ENCODE measurements around the gene DHX34. TPM values are rescaled to one million over a fixed set of nuclear protein-coding genes. Genes with fewer than 3 reads are reported as not detected.

The DHX34 gene
- total and polyA plus RNA-seq, 8 donors = 6.9 to 28.6 (median 10.5) TPM

DNA sequence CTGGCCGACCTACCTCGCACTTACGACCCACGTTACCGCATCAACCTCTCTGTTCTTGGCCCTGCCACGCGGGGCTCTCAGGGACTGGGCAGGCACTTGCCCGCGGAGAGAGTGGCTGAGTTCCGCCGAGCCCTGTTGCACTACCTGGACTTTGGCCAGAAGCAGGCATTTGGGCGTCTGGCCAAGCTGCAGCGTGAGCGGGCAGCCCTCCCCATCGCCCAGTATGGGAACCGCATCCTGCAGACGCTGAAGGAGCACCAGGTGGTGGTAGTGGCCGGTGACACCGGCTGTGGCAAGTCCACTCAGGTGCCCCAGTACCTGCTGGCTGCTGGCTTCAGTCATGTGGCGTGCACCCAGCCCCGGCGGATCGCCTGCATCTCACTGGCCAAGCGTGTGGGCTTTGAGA, 4.2 kb downstream of the DHX34 start:
- H3K4me1 ChIP-seq = peaks cover 20 to 54% (median 39%) of the 10 kb centered on the region in 4 donors
- H3K36me3 ChIP-seq = peaks cover 50 to 61% (median 60%) of the 10 kb centered on the region in 4 donors
- peak in 1 of 3 donors; percentile 47 for TF ChIP-seq POLR2AphosphoS5 (IDR thresholded peaks at IDR 0.05)
- TF ChIP-seq, protein P1, sequence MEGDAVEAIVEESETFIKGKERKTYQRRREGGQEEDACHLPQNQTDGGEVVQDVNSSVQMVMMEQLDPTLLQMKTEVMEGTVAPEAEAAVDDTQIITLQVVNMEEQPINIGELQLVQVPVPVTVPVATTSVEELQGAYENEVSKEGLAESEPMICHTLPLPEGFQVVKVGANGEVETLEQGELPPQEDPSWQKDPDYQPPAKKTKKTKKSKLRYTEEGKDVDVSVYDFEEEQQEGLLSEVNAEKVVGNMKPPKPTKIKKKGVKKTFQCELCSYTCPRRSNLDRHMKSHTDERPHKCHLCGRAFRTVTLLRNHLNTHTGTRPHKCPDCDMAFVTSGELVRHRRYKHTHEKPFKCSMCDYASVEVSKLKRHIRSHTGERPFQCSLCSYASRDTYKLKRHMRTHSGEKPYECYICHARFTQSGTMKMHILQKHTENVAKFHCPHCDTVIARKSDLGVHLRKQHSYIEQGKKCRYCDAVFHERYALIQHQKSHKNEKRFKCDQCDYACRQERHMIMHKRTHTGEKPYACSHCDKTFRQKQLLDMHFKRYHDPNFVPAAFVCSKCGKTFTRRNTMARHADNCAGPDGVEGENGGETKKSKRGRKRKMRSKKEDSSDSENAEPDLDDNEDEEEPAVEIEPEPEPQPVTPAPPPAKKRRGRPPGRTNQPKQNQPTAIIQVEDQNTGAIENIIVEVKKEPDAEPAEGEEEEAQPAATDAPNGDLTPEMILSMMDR (IDR thresholded peaks at IDR 0.05) = peak in 1 of 7 experiments; percentile 4
- no peak for TF ChIP-seq POLR2A (IDR thresholded peaks at IDR 0.05)
- no peak for TF ChIP-seq EP300 (IDR thresholded peaks at IDR 0.05)
- DNase-seq = peak; percentile 49 to 77
- no peaks in the 10 kb centered on the region for H3K27me3 ChIP-seq
- H3K4me3 ChIP-seq = no peak overlapping the region
- H3K9me3 ChIP-seq = no peaks in the 10 kb centered on the region
- intact Hi-C loops (cut with DNase I; ENCODE audit: low total_unique reads) = no loop called here
- H3K27ac ChIP-seq = no peak overlapping the region
- 52 to 87% (median 55%) methylated on average over 16 to 24 of the region's 24 CpGs for WGBS, 5 donors

DNA sequence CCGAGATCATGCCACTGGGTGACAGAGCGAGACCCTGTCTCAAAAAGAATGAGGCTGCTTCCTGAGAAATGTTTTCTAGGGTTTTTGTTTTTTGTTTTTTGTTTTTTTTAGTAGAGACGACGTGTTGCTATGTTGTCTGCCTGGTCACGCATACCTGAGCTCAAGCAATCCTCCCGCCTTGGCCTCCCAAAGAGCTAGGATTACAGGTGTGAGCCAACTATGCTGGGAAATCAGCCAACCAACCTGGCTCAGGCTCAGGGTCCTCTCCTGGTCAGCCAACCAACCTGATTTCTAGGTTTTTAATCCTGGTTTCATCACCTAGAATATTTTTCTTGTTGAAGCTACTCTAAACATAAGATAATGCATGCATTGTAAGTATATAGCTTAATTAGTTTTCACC, 7.8 kb downstream of the DHX34 start:
- intact Hi-C loops (cut with DNase I; ENCODE audit: low total_unique reads) = no loop called here
- no peak for TF ChIP-seq POLR2A (IDR thresholded peaks at IDR 0.05)
- TF ChIP-seq, protein P1 (IDR thresholded peaks at IDR 0.05) = no peak
- TF ChIP-seq EP300 (IDR thresholded peaks at IDR 0.05) = no peak
- TF ChIP-seq POLR2AphosphoS5 (IDR thresholded peaks at IDR 0.05) = no peak
- Histone ChIP-seq H3K36me3 (peaks cover 86 to 97% (median 96%) of the 10 kb centered on the region in 4 donors), H3K27ac (no peak overlapping the region), H3K27me3 (no peaks in the 10 kb centered on the region), H3K4me3 (no peak overlapping the region), H3K4me1 (peaks cover 0 to 24% (median 14%) of the 10 kb centered on the region in 4 donors), H3K9me3 (no peaks in the 10 kb centered on the region)
- DNase-seq = no peak
- 73 to 85% (median 80%) methylated on average over 6 of the region's 6 CpGs for WGBS, 5 donors

DNA sequence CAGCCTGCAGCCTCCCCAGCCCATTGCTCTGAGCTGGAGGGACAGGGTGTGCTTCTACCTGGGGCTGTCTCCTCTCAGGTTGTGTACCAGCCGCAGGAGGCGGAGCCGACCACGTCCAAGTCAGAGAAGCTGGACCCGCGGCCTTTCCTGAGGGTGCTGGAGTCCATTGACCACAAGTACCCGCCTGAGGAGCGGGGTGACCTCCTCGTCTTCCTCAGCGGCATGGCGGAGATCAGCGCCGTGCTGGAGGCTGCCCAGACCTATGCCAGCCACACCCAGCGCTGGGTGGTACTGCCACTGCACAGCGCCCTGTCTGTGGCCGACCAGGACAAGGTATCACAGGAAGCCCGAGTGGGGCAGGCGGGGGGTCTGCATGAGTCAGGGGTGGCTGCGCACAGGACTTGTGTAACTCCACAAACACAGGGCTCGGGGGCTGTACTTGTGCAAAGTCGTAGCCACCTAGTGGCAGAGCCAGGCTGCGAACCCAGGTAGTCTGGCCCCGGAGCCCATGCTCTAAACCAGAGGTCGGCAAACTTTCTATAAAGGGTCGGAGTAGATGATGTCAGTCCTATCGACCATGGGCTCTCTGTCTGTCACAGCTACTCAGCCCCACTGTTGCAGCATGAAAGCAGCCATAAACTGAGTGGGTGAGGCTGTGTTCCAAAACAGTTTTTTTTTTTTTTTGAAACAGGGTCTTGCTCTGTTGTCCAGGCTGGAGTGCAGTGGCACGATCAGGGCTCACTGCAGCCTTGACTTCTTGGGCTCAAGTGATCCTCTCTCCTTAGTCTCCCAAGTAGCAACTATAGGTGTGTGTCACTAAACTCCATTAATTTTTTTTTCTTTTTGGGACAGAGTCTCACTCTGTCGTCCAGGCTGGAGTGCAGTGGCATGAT, 8.9 kb downstream of the DHX34 start:
- peaks cover 0 to 15% (median 8%) of the 10 kb centered on the region in 4 donors for H3K4me1 ChIP-seq
- H3K27ac ChIP-seq = no peak overlapping the region
- H3K4me3 ChIP-seq = no peak overlapping the region
- no peak for DNase-seq
- WGBS, 5 donors = 94 to 96% (median 95%) methylated on average over 13 to 28 of the region's 28 CpGs
- TF ChIP-seq POLR2AphosphoS5 (IDR thresholded peaks at IDR 0.05) = no peak
- no peak for TF ChIP-seq POLR2A (IDR thresholded peaks at IDR 0.05)
- no peak for TF ChIP-seq EP300 (IDR thresholded peaks at IDR 0.05)
- no peaks in the 10 kb centered on the region for H3K27me3 ChIP-seq
- intact Hi-C loops (cut with DNase I; ENCODE audit: low total_unique reads) = no loop called here
- peaks cover 97 to 100% (median 100%) of the 10 kb centered on the region in 4 donors for H3K36me3 ChIP-seq
- no peaks in the 10 kb centered on the region for H3K9me3 ChIP-seq

DNA sequence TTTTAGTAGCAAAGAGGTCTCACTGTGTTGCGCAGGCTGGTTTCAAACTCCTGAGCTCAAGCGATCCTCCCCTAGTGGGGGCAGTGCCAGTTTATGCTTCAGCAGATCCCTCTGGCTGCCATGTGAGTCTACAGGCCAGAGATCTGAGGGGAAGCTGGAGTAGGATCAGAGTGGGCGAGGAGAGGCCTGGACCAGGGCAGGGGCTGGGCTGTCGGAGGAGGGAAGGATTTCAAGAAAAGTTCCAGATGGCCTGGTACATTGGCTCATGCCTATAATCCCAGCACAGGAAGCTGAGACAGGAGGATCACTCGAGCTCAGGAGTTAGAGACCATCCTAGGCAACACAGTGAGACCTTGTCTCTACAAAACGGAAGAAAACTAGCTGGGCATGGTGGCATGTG, 9.8 kb downstream of the DHX34 start:
- intact Hi-C loops (cut with DNase I; ENCODE audit: low total_unique reads) = no loop called here
- DNase-seq = no peak
- H3K4me3 ChIP-seq = no peak overlapping the region
- H3K27ac ChIP-seq = no peak overlapping the region
- no peaks in the 10 kb centered on the region for H3K27me3 ChIP-seq
- TF ChIP-seq EP300 (IDR thresholded peaks at IDR 0.05) (no peak), POLR2A (IDR thresholded peaks at IDR 0.05) (no peak), POLR2AphosphoS5 (IDR thresholded peaks at IDR 0.05) (no peak)
- TF ChIP-seq, protein P1 (IDR thresholded peaks at IDR 0.05) = no peak
- WGBS, 5 donors = 82 to 94% (median 90%) methylated on average over 6 of the region's 6 CpGs
- peaks cover 93 to 100% (median 100%) of the 10 kb centered on the region in 4 donors for H3K36me3 ChIP-seq
- peaks cover 0 to 8% (median under 1%) of the 10 kb centered on the region in 4 donors for H3K4me1 ChIP-seq
- no peaks in the 10 kb centered on the region for H3K9me3 ChIP-seq
